ENCODE measurements around the gene CCDC157. TPM values are rescaled to one million over a fixed set of nuclear protein-coding genes. Genes with fewer than 3 reads are reported as not detected.

CCDC157 gene
- polyA plus RNA-seq, 3 donors, result 0.50 to 3.7 (median 0.54) TPM

GRCh38 chr22:30404307-30404706 is 47.5 kb downstream of the CCDC157 start:
- H3K4me1 Mint-ChIP-seq, result no peaks in the 10 kb centered on the region
- WGBS (ENCODE audit: insufficient coverage), result 86% methylated on average over 4 of the region's 6 CpGs
- intact Hi-C loops (cut with micrococcal nuclease), result no loop called here
- no peaks in the 10 kb centered on the region for H3K79me2 ChIP-seq (ENCODE audit: insufficient read depth, low read length)
- no peak overlapping the region for H3K27ac Mint-ChIP-seq
- no peaks in the 10 kb centered on the region for H3K9me3 ChIP-seq (replicated peaks in 1 of 2; ENCODE audit: control insufficient read depth in 1 of 2, insufficient read depth in 1 of 2, low read length in 2 of 2)
- DNase-seq, result no peak
- H3K36me3 ChIP-seq (replicated peaks in 1 of 2; ENCODE audit: control insufficient read depth in 1 of 2, insufficient read depth in 2 of 2, low read length in 2 of 2), result no peaks in the 10 kb centered on the region
- peaks cover 0 to 10% of the 10 kb centered on the region in 2 donors for H3K27me3 ChIP-seq (ENCODE audit: control insufficient read depth in 2 of 2, insufficient read depth in 2 of 2, low read length in 2 of 2)
- no peaks in the 10 kb centered on the region for H3K4me1 ChIP-seq (ENCODE audit: control insufficient read depth in 1 of 2, insufficient read depth in 2 of 2, low read length in 2 of 2)
- H3K27ac ChIP-seq (ENCODE audit: low read depth in 1 of 2, low read length in 2 of 2), result no peak overlapping the region
- no peaks in the 10 kb centered on the region for H3K9me3 Mint-ChIP-seq
- H3K4me3 ChIP-seq (replicated peaks in 1 of 3; ENCODE audit: low read depth in 2 of 3, low read length in 3 of 3), result no peak overlapping the region
- no peak overlapping the region for H3K4me3 Mint-ChIP-seq
- peaks cover 10 to 18% (median 11%) of the 10 kb centered on the region in 3 donors for H3K27me3 Mint-ChIP-seq (ENCODE audit: low read depth in 3 of 3)
- TF ChIP-seq, protein P1, sequence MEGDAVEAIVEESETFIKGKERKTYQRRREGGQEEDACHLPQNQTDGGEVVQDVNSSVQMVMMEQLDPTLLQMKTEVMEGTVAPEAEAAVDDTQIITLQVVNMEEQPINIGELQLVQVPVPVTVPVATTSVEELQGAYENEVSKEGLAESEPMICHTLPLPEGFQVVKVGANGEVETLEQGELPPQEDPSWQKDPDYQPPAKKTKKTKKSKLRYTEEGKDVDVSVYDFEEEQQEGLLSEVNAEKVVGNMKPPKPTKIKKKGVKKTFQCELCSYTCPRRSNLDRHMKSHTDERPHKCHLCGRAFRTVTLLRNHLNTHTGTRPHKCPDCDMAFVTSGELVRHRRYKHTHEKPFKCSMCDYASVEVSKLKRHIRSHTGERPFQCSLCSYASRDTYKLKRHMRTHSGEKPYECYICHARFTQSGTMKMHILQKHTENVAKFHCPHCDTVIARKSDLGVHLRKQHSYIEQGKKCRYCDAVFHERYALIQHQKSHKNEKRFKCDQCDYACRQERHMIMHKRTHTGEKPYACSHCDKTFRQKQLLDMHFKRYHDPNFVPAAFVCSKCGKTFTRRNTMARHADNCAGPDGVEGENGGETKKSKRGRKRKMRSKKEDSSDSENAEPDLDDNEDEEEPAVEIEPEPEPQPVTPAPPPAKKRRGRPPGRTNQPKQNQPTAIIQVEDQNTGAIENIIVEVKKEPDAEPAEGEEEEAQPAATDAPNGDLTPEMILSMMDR (IDR thresholded peaks at IDR 0.05), result no peak
- H3K36me3 Mint-ChIP-seq, result no peaks in the 10 kb centered on the region
- H4K20me1 ChIP-seq (ENCODE audit: insufficient read depth, low read length), result no peaks in the 10 kb centered on the region
- H2AFZ ChIP-seq (ENCODE audit: insufficient read depth, low read depth, low read length, poor library complexity, severe bottlenecking), result no peak overlapping the region
- no peak overlapping the region for H3K4me2 ChIP-seq (replicated peaks; ENCODE audit: extremely low read depth, low read length, poor library complexity, severe bottlenecking)
- H3K9ac ChIP-seq (ENCODE audit: insufficient read depth, low read length, poor library complexity, severe bottlenecking), result no peak overlapping the region

- Mint-ChIP-seq H3K27me3 (ENCODE audit: low read depth in 3 of 3) (peaks cover 4 to 6% (median 5%) of the 10 kb centered on the region in 3 donors), H3K9me3 (no peaks in the 10 kb centered on the region), H3K4me3 (no peak overlapping the region), H3K36me3 (no peaks in the 10 kb centered on the region), H3K27ac (no peak overlapping the region), H3K4me1 (no peaks in the 10 kb centered on the region)
- WGBS (ENCODE audit: insufficient coverage), result 68% methylated on average over 2 of the region's 4 CpGs
- Histone ChIP-seq H3K4me3 (replicated peaks in 1 of 3; ENCODE audit: low read depth in 2 of 3, low read length in 3 of 3) (no peak overlapping the region), H3K27me3 (ENCODE audit: control insufficient read depth in 2 of 2, insufficient read depth in 2 of 2, low read length in 2 of 2) (no peaks in the 10 kb centered on the region), H3K27ac (ENCODE audit: low read depth in 1 of 2, low read length in 2 of 2) (no peak overlapping the region), H3K9me3 (replicated peaks in 1 of 2; ENCODE audit: control insufficient read depth in 1 of 2, insufficient read depth in 1 of 2, low read length in 2 of 2) (no peaks in the 10 kb centered on the region), H3K4me2 (replicated peaks; ENCODE audit: extremely low read depth, low read length, poor library complexity, severe bottlenecking) (no peak overlapping the region), H3K9ac (ENCODE audit: insufficient read depth, low read length, poor library complexity, severe bottlenecking) (no peak overlapping the region), H3K79me2 (ENCODE audit: insufficient read depth, low read length) (no peaks in the 10 kb centered on the region), H4K20me1 (ENCODE audit: insufficient read depth, low read length) (no peaks in the 10 kb centered on the region), H3K36me3 (replicated peaks in 1 of 2; ENCODE audit: control insufficient read depth in 1 of 2, insufficient read depth in 2 of 2, low read length in 2 of 2) (no peaks in the 10 kb centered on the region), H3K4me1 (ENCODE audit: control insufficient read depth in 1 of 2, insufficient read depth in 2 of 2, low read length in 2 of 2) (no peaks in the 10 kb centered on the region), H2AFZ (ENCODE audit: insufficient read depth, low read depth, low read length, poor library complexity, severe bottlenecking) (no peak overlapping the region)
- TF ChIP-seq, protein P1 (IDR thresholded peaks at IDR 0.05), result no peak
- DNase-seq, result no peak
- intact Hi-C loops (cut with micrococcal nuclease), result no loop called here
Observed at GRCh38 chr22:30405731-30406130, 48.9 kb downstream of the CCDC157 start.
